ENCODE data around the gene MIB2.

- no peak for TF ChIP-seq CTCF (IDR thresholded peaks at IDR 0.05)
- no peak for TF ChIP-seq POLR2A (IDR thresholded peaks at IDR 0.05)
Measured at GRCh38 chr1:1605724-1606123, 9.6 kb upstream of the MIB2 start.
